ENCODE data around the gene KIAA1671. TPM values are rescaled to one million over a fixed set of nuclear protein-coding genes. Genes with fewer than 3 reads are reported as not detected.

The KIAA1671 gene
- total and polyA plus RNA-seq, 2 of the 4 experiments (the other 2 are of a cell fraction), result 0.02 TPM; not detected in 1

- Histone ChIP-seq H2AK9ac (replicated peaks; ENCODE audit: low read depth, low read length, poor library complexity) (no peak overlapping the region), H3K4me2 (ENCODE audit: low read depth, low read length) (no peak overlapping the region), H3K9me1 (ENCODE audit: insufficient read depth, low read length) (no peaks in the 10 kb centered on the region), H3K36me3 (ENCODE audit: control insufficient read depth, insufficient read depth, low read length) (no peaks in the 10 kb centered on the region), H4K5ac (ENCODE audit: low read depth, low read length) (no peak overlapping the region), H2BK120ac (ENCODE audit: low read depth, low read length) (no peak overlapping the region), H2AFZ (replicated peaks; ENCODE audit: low read length, poor library complexity) (no peak overlapping the region), H3K27ac (ENCODE audit: insufficient read depth, low read length) (no peak overlapping the region), H3K4me1 (ENCODE audit: control insufficient read depth, insufficient read depth, low read length) (no peaks in the 10 kb centered on the region), H3K14ac (replicated peaks; ENCODE audit: low read depth, low read length) (no peak overlapping the region), H4K8ac (ENCODE audit: low read depth in 2 of 2, low read length in 2 of 2) (no peak overlapping the region), H3K18ac (ENCODE audit: low read depth, low read length) (no peak overlapping the region), H2AK5ac (ENCODE audit: low read depth, low read length) (no peak overlapping the region), H2BK20ac (ENCODE audit: low read depth, low read length) (no peak overlapping the region), H2BK5ac (ENCODE audit: low read depth, low read length, poor library complexity, severe bottlenecking) (no peak overlapping the region), H3K56ac (ENCODE audit: extremely low read depth, insufficient read depth, low read length) (no peak overlapping the region), H3K4ac (ENCODE audit: low read depth, low read length) (no peak overlapping the region), H3K79me1 (ENCODE audit: low read depth in 1 of 2, low read length in 2 of 2) (no peaks in the 10 kb centered on the region), H3K9me3 (ENCODE audit: control insufficient read depth, insufficient read depth, low read length) (no peaks in the 10 kb centered on the region), H4K20me1 (ENCODE audit: insufficient read depth, low read length) (no peaks in the 10 kb centered on the region), H3K27me3 (ENCODE audit: control insufficient read depth, insufficient read depth, low read length) (no peaks in the 10 kb centered on the region), H4K91ac (ENCODE audit: insufficient read depth, low read depth, low read length) (no peak overlapping the region), H3K4me3 (ENCODE audit: insufficient read depth, low read depth, low read length) (no peak overlapping the region), H3K23ac (ENCODE audit: low read depth, low read length) (no peak overlapping the region), H2BK15ac (ENCODE audit: low read depth, low read length) (no peak overlapping the region), H3K9ac (ENCODE audit: low read depth, low read length) (no peak overlapping the region)
- CTCF ChIA-PET, result no interaction called here
- TF ChIP-seq RFX5 (IDR thresholded peaks at IDR 0.05; ENCODE audit: low read depth, low read length), result peak; percentile 52; the same call in 1 of the 2 replicates
- no peak for TF ChIP-seq CTCF (conservative IDR thresholded peaks at IDR 0.05; ENCODE audit: low read depth, low read length)
- TF ChIP-seq MAFK (IDR thresholded peaks at IDR 0.05; ENCODE audit: low read depth, low read length), result no peak
- no peak for TF ChIP-seq BHLHE40 (IDR thresholded peaks at IDR 0.05; ENCODE audit: low read depth, low read length)
- TF ChIP-seq POLR2A (IDR thresholded peaks at IDR 0.05; ENCODE audit: low read depth, low read length), result no peak
- no TSS peak for BruUV-seq (replicated peaks)
- intact Hi-C loops (cut with micrococcal nuclease) (no loop called here), dilution Hi-C loops (cut with HindIII; ENCODE audit: low sequenced_read_pairs, unreplicated experiment) (no loop called here), in situ Hi-C loops (cut with MboI; ENCODE audit: low sequenced_read_pairs) (no loop called here)
- DNase-seq (no peak), ATAC-seq (ENCODE audit: low read depth) (no peak)
- 100% methylated on average over 1 of the region's 6 CpGs; no CpG with 5 or more reads in 1 of the 2 experiments for WGBS, 2 experiments (ENCODE audit: extremely low coverage in 2 of 2, insufficient read length in 1 of 2)
- POLR2A ChIA-PET (ENCODE audit: unreplicated experiment), result no interaction called here
Observed at GRCh38 chr22:25137577-25138525, 185.3 kb downstream of the KIAA1671 start.
